Measurements from ENCODE around the gene PM20D2.

GRCh38 chr6:89198235-89198634, 52.4 kb downstream of the PM20D2 start:
- TF ChIP-seq, protein P1, sequence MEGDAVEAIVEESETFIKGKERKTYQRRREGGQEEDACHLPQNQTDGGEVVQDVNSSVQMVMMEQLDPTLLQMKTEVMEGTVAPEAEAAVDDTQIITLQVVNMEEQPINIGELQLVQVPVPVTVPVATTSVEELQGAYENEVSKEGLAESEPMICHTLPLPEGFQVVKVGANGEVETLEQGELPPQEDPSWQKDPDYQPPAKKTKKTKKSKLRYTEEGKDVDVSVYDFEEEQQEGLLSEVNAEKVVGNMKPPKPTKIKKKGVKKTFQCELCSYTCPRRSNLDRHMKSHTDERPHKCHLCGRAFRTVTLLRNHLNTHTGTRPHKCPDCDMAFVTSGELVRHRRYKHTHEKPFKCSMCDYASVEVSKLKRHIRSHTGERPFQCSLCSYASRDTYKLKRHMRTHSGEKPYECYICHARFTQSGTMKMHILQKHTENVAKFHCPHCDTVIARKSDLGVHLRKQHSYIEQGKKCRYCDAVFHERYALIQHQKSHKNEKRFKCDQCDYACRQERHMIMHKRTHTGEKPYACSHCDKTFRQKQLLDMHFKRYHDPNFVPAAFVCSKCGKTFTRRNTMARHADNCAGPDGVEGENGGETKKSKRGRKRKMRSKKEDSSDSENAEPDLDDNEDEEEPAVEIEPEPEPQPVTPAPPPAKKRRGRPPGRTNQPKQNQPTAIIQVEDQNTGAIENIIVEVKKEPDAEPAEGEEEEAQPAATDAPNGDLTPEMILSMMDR (IDR thresholded peaks at IDR 0.05) = no peak
- TF ChIP-seq POLR2A (IDR thresholded peaks at IDR 0.05) (no peak), EP300 (IDR thresholded peaks at IDR 0.05) (no peak)
